ENCODE measurements around the gene BICC1.

BICC1 gene

GRCh38 chr10:58586282-58587245 lies 73.9 kb downstream of the BICC1 start:
- TF ChIP-seq GATA2 (IDR thresholded peaks at IDR 0.05; ENCODE audit: low read depth, low read length) = no peak
- TF ChIP-seq GATA3 (IDR thresholded peaks at IDR 0.05; ENCODE audit: low read depth, low read length) = no peak

GRCh38 chr10:58587676-58588075 lies 75.0 kb downstream of the BICC1 start:
- no peak for TF ChIP-seq GATA2 (IDR thresholded peaks at IDR 0.05; ENCODE audit: low read depth, low read length)
- no peak for TF ChIP-seq GATA3 (IDR thresholded peaks at IDR 0.05; ENCODE audit: low read depth, low read length)

DNA sequence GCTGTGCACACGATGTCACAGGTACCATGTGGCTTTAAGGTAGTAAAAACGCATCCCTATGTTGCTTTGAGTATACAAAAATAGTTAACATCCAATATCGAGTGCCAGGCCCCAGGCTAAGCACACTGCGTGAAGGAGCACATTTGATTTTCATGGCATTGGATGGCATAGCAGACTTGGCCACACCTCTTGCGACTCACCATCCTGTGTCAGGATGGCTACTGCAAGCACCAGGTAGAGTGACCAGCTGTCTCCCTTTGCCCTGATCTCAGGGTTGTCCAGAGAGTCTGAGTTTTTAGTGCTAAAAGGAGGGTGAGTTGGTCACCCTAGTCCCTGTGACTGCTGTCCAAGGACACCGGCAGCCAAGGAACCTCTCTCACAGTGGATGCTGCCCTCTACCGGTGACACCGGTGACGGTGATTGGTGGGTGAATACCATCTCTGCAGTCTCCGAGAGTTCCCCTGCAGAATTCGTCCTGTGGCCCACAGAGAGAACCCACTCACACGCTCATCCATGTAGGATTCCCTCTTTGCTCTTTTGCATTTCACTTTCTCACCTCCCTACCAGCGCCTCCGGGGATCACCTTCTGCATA lies 76.1 kb downstream of the BICC1 start:
- TF ChIP-seq GATA3 (IDR thresholded peaks at IDR 0.05; ENCODE audit: low read depth, low read length) (no peak), GATA2 (IDR thresholded peaks at IDR 0.05; ENCODE audit: low read depth, low read length) (no peak)

GRCh38 chr10:58590152-58590840 lies 77.6 kb downstream of the BICC1 start:
- TF ChIP-seq GATA2 (IDR thresholded peaks at IDR 0.05; ENCODE audit: low read depth, low read length) (no peak), GATA3 (IDR thresholded peaks at IDR 0.05; ENCODE audit: low read depth, low read length) (no peak)

DNA sequence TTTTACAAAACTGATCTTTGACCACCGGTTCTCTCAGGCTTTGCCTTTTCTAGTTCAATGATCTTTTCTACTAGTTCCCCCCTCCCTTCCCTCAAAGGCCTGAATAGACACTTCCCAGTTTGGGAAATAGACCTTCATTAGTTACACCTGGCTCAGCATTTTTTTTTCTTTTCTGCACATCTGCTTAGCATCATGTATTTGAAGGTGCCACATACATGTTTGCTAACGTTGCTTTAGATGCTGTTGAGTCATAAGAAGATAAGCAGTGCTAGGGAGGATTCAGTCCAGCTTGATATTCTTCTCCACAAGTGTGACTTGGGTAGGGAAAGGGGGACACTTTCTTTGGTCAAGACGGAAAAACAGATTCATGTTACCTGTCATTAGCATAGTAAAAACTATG lies 78.3 kb downstream of the BICC1 start:
- TF ChIP-seq GATA3 (IDR thresholded peaks at IDR 0.05; ENCODE audit: low read depth, low read length) (no peak), GATA2 (IDR thresholded peaks at IDR 0.05; ENCODE audit: low read depth, low read length) (no peak)

- TF ChIP-seq GATA2 (IDR thresholded peaks at IDR 0.05; ENCODE audit: low read depth, low read length) = no peak
- no peak for TF ChIP-seq GATA3 (IDR thresholded peaks at IDR 0.05; ENCODE audit: low read depth, low read length)
Measured at GRCh38 chr10:58593008-58593407, 80.3 kb downstream of the BICC1 start.

- no peak for TF ChIP-seq GATA2 (IDR thresholded peaks at IDR 0.05; ENCODE audit: low read depth, low read length)
- TF ChIP-seq GATA3 (IDR thresholded peaks at IDR 0.05; ENCODE audit: low read depth, low read length) = no peak
Measured at GRCh38 chr10:58599927-58600553, 87.4 kb downstream of the BICC1 start.

GRCh38 chr10:58608351-58608750 lies 95.7 kb downstream of the BICC1 start:
- TF ChIP-seq GATA3 (IDR thresholded peaks at IDR 0.05; ENCODE audit: low read depth, low read length) = no peak
- no peak for TF ChIP-seq GATA2 (IDR thresholded peaks at IDR 0.05; ENCODE audit: low read depth, low read length)

DNA sequence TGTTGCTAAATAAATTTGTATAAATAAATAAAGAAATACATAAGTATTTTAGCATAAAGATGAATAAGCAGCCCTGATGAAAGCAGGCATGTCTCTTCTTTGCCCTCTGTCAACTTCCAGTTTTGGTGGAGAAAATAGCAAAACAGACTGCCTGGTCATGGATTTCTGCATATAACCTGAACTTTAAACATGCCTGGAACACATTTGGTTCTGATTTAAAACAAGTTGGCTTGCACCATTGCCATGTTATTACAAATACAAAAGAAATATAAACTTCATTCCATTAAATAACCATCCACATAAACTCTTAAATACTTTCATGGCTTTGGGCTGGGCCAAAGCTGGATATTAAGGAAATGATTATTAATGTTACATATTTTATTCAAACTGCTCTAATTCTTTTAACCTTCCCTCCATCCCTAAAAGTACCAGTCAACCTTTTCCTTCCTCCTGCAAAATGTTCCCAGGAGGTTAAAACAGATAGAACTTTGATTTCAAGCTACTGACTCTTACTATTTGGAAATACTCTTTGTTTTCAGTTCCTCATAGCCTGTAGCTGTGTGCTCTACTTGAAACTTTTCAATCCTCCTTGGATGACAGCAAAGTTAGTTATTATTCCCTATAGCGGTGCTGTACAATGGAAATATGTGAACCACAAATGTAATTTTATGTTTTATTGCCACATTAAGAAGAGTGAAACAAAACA lies 96.3 kb downstream of the BICC1 start:
- TF ChIP-seq GATA3 (IDR thresholded peaks at IDR 0.05; ENCODE audit: low read depth, low read length) = no peak
- no peak for TF ChIP-seq GATA2 (IDR thresholded peaks at IDR 0.05; ENCODE audit: low read depth, low read length)

- no peak for TF ChIP-seq GATA2 (IDR thresholded peaks at IDR 0.05; ENCODE audit: low read depth, low read length)
- no peak for TF ChIP-seq GATA3 (IDR thresholded peaks at IDR 0.05; ENCODE audit: low read depth, low read length)
Measured at GRCh38 chr10:58609532-58610150, 97.0 kb downstream of the BICC1 start.

GRCh38 chr10:58615237-58615935 lies 102.7 kb downstream of the BICC1 start:
- TF ChIP-seq GATA2 (IDR thresholded peaks at IDR 0.05; ENCODE audit: low read depth, low read length) = no peak
- no peak for TF ChIP-seq GATA3 (IDR thresholded peaks at IDR 0.05; ENCODE audit: low read depth, low read length)

DNA sequence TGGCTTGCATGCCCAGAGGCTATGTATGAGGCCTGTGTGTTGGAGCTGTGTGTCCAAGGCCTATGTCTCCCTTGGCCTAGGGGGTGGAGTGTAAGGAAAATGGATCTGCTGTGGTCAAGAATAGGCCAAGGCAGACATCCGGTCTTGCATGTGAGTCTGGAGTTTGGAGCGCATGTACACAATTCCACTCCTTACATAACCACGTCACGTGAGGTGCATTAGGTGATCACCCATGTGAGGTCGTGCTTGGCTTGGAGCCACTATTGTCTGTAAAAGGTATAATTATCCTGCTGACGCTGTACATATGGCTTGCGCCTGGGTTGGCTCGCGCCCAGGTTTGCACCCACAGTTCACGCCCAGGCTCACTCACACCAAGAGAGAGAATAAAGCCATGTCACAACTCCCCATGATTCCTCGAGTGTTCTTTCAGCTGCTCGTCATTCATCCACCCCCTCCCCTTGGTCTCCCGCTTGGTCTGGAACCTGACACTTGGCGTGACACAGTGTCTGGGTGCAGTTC lies 105.5 kb downstream of the BICC1 start:
- no peak for TF ChIP-seq GATA3 (IDR thresholded peaks at IDR 0.05; ENCODE audit: low read depth, low read length)
- no peak for TF ChIP-seq GATA2 (IDR thresholded peaks at IDR 0.05; ENCODE audit: low read depth, low read length)
